GM12865 (cell line): Measurements from ENCODE around the gene MARS1.

Experiments
- DNase-seq: peaks from one replicate; pipeline ENCODE4 v3.0.0; 2010; ENCODE audit warnings: low read depth
- H3K4me3 ChIP-seq: 2 replicates; pipeline ENCODE4 v1.5.1; 2011; ENCODE audit warnings: mild to moderate bottlenecking, low read depth, low read length, control low read depth
- TF ChIP-seq, protein P1 (sequence below): IDR thresholded peaks from 2 replicates; pipeline ENCODE4 v1.5.1; 2011; ENCODE audit warnings: low read length, control low read depth, low read depth, inconsistent platforms; ENCODE audit not compliant: insufficient read depth; ENCODE audit errors: missing control alignments

The MARS1 gene

DNA sequence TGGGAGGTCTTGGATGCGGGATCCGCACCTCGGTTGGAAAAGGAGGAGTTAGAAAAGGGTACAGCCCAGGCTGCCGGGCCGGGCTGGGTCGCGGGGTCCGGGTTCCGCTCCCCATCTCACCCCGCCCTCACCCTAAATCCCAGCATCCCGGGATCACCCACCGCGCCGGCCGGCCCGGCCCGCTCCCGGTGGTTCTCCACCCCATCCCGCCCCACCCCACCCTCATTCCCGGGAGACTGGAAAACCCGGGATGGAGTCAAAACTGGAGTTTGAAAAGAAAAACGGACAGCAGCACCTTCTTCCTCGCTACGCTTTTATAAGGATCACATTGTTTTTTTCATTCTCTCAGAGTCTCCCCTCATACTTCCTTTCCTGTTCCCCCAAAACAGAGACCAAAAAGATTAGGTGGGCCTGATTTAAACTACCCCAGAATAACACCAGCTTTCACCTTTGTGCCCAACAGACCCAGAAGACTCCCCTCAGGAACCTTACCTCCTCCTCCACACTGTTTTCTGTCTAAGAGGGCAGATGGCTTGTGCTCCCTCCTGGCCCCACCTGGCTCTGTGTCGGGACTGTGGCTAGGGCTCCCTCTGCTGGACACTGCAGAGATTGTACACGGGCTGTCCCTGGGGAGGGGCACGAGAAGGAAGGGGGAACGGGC is 25.5 kb upstream of the MARS1 start:
- DNase-seq: peak; percentile 94
- TF ChIP-seq, protein P1, sequence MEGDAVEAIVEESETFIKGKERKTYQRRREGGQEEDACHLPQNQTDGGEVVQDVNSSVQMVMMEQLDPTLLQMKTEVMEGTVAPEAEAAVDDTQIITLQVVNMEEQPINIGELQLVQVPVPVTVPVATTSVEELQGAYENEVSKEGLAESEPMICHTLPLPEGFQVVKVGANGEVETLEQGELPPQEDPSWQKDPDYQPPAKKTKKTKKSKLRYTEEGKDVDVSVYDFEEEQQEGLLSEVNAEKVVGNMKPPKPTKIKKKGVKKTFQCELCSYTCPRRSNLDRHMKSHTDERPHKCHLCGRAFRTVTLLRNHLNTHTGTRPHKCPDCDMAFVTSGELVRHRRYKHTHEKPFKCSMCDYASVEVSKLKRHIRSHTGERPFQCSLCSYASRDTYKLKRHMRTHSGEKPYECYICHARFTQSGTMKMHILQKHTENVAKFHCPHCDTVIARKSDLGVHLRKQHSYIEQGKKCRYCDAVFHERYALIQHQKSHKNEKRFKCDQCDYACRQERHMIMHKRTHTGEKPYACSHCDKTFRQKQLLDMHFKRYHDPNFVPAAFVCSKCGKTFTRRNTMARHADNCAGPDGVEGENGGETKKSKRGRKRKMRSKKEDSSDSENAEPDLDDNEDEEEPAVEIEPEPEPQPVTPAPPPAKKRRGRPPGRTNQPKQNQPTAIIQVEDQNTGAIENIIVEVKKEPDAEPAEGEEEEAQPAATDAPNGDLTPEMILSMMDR: peak; percentile 96

DNA sequence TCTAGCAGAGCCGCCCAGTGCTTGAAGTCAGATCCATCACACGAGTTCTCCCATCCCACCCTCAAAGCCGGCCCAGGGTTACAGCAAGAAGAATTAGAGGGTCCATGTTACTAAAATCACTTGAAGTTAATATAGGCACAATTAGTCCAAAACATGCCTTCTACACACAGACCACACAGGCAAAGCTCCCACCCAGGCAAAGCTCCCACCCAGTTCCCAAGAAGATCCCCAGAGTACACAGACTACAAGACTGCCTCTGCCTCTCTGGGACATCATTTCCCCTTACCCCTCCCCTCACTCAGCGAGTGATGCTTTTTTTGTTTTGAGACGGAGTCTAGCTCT is 25.0 kb upstream of the MARS1 start:
- TF ChIP-seq, protein P1: no peak
- no peak for DNase-seq
- H3K4me3 ChIP-seq: no peak overlapping the region

More for the DNA sequence above, 25.5 kb upstream of the MARS1 start:
- peak overlapping the region; percentile 71 for H3K4me3 ChIP-seq

DNA sequence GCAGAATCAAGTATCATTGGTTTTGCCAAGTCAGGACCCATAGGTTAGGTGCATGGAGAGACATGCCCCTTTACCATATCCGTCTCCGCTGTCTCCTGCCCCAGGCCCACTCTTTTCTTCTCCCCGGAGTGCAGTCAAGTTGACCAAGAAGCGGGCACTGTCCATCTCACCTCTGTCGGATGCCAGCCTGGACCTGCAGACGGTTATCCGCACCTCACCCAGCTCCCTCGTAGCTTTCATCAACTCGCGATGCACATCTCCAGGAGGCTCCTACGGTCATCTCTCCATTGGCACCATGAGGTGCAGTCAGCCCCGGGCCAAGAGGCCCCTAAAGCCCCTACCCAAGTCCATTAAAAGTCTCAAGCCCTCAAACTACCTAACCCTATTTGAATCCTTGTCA is 23.3 kb upstream of the MARS1 start:
- TF ChIP-seq, protein P1: no peak
- DNase-seq: no peak
- H3K4me3 ChIP-seq: no peak overlapping the region

DNA sequence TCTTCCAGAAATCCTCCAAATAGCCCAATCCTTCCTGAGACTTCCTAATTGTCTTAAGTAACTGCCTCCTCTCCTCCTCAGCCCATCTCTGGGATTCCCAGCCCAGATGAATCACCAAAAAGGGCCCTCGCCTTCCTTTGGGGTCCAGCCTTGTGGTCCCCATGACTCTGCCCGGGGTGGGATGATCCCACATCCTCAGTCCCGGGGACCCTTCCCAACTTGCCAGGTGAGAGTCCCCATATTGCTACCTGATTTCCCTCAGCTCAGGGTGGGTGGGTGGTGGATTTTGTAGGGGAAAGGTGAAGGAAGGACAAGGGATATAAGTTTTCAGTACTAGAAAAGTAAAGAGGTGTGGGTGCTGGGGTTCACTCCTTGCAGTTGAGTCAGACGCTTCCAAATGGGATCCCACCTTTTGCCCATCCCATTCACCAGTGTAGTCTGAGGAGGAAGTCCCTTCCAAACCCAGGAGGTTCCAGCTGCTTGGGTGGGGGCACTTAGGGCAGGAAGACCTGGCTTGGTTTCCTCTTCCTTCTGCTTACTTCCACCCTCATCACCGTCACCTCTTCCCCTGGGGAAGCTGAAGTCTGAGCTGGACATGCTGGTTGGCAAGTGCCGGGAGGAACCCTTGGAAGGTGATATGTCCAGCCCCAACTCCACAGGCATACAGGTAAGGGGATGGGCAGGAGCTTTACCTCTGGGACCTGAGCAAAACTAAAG is 22.7 kb upstream of the MARS1 start:
- no peak for DNase-seq
- no peak overlapping the region for H3K4me3 ChIP-seq
- TF ChIP-seq, protein P1: no peak

DNA sequence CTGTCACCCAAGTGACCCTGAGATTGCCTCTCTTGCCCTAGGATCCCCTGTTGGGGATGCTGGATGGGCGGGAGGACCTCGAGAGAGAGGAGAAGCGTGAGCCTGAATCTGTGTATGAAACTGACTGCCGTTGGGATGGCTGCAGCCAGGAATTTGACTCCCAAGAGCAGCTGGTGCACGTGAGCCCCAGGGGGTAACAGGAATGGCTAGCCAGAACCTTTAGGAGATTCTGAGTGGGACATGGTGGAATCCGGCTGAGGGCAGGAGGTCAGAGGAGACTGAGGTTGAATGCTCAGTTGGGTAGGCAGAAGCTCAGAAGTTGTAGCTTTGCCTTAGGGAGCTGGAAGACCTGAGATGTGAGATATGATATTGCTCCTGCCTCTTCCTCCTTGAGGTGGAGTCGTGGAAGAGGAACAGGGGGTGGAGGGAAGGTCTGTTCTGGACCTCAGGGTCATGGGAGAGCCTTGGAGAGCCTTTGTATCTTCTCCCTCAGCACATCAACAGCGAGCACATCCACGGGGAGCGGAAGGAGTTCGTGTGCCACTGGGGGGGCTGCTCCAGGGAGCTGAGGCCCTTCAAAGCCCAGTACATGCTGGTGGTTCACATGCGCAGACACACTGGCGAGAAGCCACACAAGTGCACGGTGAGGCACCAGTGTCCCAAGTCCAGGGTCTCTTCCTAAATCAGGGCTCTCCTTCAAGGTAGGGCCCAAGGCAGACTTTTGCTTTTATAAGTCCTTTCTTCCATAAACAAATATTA is 21.9 kb upstream of the MARS1 start:
- TF ChIP-seq, protein P1: no peak
- no peak for DNase-seq
- no peak overlapping the region for H3K4me3 ChIP-seq

DNA sequence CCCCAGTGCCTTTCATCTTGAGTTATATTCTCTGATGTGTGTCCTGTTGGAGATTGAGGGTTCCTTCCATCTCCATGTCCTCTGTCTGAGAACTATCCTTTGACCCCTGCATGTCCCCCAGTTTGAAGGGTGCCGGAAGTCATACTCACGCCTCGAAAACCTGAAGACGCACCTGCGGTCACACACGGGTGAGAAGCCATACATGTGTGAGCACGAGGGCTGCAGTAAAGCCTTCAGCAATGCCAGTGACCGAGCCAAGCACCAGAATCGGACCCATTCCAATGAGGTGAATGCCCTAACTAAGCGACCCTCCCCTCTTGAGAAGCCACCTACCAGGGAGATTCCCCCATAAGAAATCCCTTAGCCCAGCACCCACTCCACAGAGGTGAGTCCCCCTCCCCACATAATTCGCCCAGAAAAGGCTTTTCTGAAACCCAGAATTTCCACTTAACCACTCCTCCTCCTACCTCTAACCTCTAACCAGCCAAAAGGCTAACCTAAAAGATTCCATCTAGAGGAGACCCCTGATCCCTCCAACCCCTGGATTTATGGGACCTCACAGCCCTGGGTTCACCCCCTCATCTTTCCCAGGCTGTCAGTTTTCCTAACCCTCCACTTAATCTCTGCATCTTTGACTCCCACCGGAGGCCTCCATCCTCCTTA is 20.5 kb upstream of the MARS1 start:
- DNase-seq: no peak
- no peak overlapping the region for H3K4me3 ChIP-seq
- TF ChIP-seq, protein P1: no peak
